Measurements from ENCODE around the gene DMKN. TPM values are rescaled to one million over a fixed set of nuclear protein-coding genes. Genes with fewer than 3 reads are reported as not detected.
A peak's percentile ranks its signal among the peaks of the same experiment; 100 is the strongest.

DMKN gene
- total and polyA plus RNA-seq, 2 experiments from 2014 or later: 57.0 to 99.5 TPM

DNA sequence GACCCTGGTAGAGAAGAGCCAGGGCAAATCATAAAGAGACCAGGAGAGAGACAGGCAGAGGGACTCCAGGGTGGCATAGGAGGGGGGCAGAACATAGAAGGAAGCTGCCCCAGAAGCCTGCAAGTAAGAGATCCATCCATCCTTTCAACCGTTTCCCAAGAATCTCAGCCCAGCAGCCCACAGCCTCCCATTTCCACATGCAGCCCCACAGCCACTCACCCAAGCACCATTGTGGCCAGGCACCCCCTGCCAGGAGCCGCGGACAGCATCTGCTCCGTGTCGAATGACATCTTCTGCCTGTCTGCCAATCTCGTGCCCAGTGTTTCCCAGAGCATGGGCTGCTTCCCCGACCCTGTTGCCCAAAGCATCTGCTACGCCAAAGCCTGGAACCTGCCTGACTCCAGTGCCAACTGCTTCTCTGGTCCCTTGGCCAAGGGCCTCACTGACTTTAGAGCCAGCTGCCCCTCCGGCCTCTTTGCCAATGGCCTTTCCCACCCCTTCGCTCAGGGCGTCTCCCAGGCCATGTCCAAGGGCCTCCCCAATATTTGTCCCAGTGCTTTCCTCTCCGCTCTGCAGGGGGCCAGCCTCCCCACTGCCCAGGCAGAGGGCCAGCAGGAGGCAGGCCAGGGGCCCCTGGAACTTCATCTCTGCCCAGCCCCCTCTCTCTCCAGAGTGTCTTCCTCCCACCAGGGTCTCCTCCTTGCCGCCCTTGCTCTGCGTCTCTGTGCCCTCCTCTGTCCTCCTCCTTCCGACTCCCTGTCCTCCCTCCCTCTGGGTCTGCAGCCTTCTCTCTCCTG lies 420 bp downstream of the DMKN start:
- no peak for TF ChIP-seq EZH2phosphoT487 (IDR thresholded peaks at IDR 0.05; ENCODE audit: low read depth, severe bottlenecking, unreplicated experiment)
- TF ChIP-seq EZH2 (IDR thresholded peaks at IDR 0.05; ENCODE audit: borderline replicate concordance): no peak
- TF ChIP-seq, protein P1, sequence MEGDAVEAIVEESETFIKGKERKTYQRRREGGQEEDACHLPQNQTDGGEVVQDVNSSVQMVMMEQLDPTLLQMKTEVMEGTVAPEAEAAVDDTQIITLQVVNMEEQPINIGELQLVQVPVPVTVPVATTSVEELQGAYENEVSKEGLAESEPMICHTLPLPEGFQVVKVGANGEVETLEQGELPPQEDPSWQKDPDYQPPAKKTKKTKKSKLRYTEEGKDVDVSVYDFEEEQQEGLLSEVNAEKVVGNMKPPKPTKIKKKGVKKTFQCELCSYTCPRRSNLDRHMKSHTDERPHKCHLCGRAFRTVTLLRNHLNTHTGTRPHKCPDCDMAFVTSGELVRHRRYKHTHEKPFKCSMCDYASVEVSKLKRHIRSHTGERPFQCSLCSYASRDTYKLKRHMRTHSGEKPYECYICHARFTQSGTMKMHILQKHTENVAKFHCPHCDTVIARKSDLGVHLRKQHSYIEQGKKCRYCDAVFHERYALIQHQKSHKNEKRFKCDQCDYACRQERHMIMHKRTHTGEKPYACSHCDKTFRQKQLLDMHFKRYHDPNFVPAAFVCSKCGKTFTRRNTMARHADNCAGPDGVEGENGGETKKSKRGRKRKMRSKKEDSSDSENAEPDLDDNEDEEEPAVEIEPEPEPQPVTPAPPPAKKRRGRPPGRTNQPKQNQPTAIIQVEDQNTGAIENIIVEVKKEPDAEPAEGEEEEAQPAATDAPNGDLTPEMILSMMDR (IDR thresholded peaks at IDR 0.05; ENCODE audit: poor library complexity): no peak
- H3K79me2 ChIP-seq: peaks cover 6% of the 10 kb centered on the region
- WGBS (ENCODE audit: low lambda C conversion rate, missing lambda C conversion rate): 90% methylated on average over 15 of the region's 15 CpGs
- no peak overlapping the region for H2AFZ ChIP-seq
- no peaks in the 10 kb centered on the region for H3K9me2 ChIP-seq (replicated peaks; ENCODE audit: insufficient read depth)
- H3K9me3 ChIP-seq (ENCODE audit: low read depth): no peaks in the 10 kb centered on the region
- no peak overlapping the region for H3K4me2 ChIP-seq
- no peak overlapping the region for H3K27ac ChIP-seq
- H3K4me1 ChIP-seq (ENCODE audit: insufficient read depth): peaks cover 3% of the 10 kb centered on the region
- no peak for DNase-seq (ENCODE audit: low spot score)
- no peaks in the 10 kb centered on the region for H3K27me3 ChIP-seq
- H3K36me3 ChIP-seq (replicated peaks; ENCODE audit: insufficient read depth, low read depth): no peaks in the 10 kb centered on the region
- H4K20me1 ChIP-seq (ENCODE audit: insufficient read depth, poor library complexity, severe bottlenecking): no peaks in the 10 kb centered on the region
- no peak overlapping the region for H3K4me3 ChIP-seq

DNA sequence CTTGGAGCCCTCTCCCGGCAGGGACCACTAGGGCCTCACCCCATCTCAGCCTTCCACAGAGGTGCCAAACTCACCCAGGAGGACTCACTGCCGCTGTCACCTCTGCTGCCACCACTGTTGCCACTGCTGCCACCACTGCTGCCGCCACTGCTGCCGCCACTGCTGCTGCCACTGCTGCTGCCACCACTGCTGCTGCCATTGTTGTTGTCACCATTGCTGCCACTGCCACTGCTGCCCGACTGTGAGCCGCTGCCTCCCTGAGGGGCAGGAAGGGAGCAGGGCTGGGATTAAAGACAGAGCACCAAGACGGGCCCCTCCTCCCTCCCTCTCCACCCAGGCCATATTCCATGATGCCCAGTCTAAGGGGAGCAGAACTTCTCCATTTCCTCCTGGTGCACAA lies 2.1 kb downstream of the DMKN start:
- no peaks in the 10 kb centered on the region for H4K20me1 ChIP-seq (ENCODE audit: insufficient read depth, poor library complexity, severe bottlenecking)
- H3K79me2 ChIP-seq: peaks cover 6% of the 10 kb centered on the region
- no peaks in the 10 kb centered on the region for H3K9me3 ChIP-seq (ENCODE audit: low read depth)
- 82% methylated on average over 7 of the region's 7 CpGs for WGBS (ENCODE audit: low lambda C conversion rate, missing lambda C conversion rate)
- H2AFZ ChIP-seq: no peak overlapping the region
- no peaks in the 10 kb centered on the region for H3K36me3 ChIP-seq (replicated peaks; ENCODE audit: insufficient read depth, low read depth)
- no peak for DNase-seq (ENCODE audit: low spot score)
- H3K27ac ChIP-seq: no peak overlapping the region
- no peaks in the 10 kb centered on the region for H3K27me3 ChIP-seq
- no peaks in the 10 kb centered on the region for H3K9me2 ChIP-seq (replicated peaks; ENCODE audit: insufficient read depth)
- H3K4me3 ChIP-seq: no peak overlapping the region
- peaks cover 3% of the 10 kb centered on the region for H3K4me1 ChIP-seq (ENCODE audit: insufficient read depth)
- H3K4me2 ChIP-seq: no peak overlapping the region
- no peak for TF ChIP-seq EZH2 (IDR thresholded peaks at IDR 0.05; ENCODE audit: borderline replicate concordance)
- no peak for TF ChIP-seq EZH2phosphoT487 (IDR thresholded peaks at IDR 0.05; ENCODE audit: low read depth, severe bottlenecking, unreplicated experiment)
- TF ChIP-seq, protein P1 (IDR thresholded peaks at IDR 0.05; ENCODE audit: poor library complexity): no peak

DNA sequence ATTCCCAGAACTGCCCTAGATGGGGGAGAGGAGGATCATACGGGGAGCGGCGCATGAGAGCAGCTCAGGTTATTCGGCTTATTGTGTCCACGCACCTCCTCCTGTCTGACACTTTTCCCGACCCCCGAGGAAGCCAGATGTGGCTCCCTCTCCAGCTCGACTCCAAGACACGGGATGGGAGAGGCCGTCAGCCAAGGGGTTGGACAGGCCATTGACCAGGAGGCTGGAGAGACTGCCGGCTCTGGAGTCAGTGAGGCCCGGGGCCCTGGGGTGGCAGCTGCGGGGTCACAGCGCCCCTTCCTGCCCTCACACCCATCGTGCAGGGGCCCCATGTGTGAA lies 2.9 kb downstream of the DMKN start:
- Histone ChIP-seq H3K27me3 (no peaks in the 10 kb centered on the region), H4K20me1 (ENCODE audit: insufficient read depth, poor library complexity, severe bottlenecking) (no peaks in the 10 kb centered on the region), H3K4me3 (no peak overlapping the region), H2AFZ (no peak overlapping the region), H3K4me2 (peak overlapping the region; percentile 80), H3K79me2 (peaks cover 6% of the 10 kb centered on the region), H3K4me1 (ENCODE audit: insufficient read depth) (peaks cover 3% of the 10 kb centered on the region), H3K27ac (no peak overlapping the region), H3K36me3 (replicated peaks; ENCODE audit: insufficient read depth, low read depth) (no peaks in the 10 kb centered on the region), H3K9me2 (replicated peaks; ENCODE audit: insufficient read depth) (no peaks in the 10 kb centered on the region), H3K9me3 (ENCODE audit: low read depth) (no peaks in the 10 kb centered on the region)
- no peak for DNase-seq (ENCODE audit: low spot score)
- 31% methylated on average over 15 of the region's 15 CpGs for WGBS (ENCODE audit: low lambda C conversion rate, missing lambda C conversion rate)
- TF ChIP-seq, protein P1 (IDR thresholded peaks at IDR 0.05; ENCODE audit: poor library complexity): no peak
- TF ChIP-seq EZH2 (IDR thresholded peaks at IDR 0.05; ENCODE audit: borderline replicate concordance) (no peak), EZH2phosphoT487 (IDR thresholded peaks at IDR 0.05; ENCODE audit: low read depth, severe bottlenecking, unreplicated experiment) (no peak)
